ENCODE data around the gene PC. TPM values are rescaled to one million over a fixed set of nuclear protein-coding genes. Genes with fewer than 3 reads are reported as not detected.
"Not testable (repeated sequence)": the region's sequence is repeated elsewhere in the genome, so short reads cannot be mapped to it uniquely, and the experiment has no call there.

PC gene
- total and polyA plus RNA-seq, 2 donors = 3.6 to 12.6 TPM

DNA sequence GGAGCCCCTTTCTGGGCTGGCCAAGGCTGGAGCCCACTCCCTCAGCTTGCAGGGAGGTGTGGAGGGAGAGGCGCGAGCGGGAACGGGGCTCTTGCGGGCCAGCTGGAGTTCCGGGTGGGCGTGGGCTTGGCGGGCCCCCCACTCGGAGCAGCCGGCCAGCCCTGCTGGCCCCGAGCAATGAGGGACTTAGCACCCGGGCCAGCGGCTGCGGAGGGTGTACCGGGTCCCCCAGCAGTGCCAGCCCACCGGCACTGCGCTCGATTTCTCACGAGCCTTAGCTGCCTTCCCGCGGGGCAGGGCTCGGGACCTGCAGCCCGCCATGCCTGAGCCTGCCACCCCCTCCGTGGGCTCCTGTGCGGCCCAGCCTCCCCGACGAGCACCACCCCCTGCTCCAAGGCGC is 30.6 kb upstream of the PC start:
- not testable (repeated sequence) for H3K36me3 ChIP-seq (ENCODE audit: insufficient read depth); H3K27ac ChIP-seq (ENCODE audit: low read depth); H3K4me3 ChIP-seq (ENCODE audit: low read depth, low read length); H3K4me1 ChIP-seq (ENCODE audit: insufficient read depth); DNase-seq (ENCODE audit: extremely low spot score)
- 94% methylated on average over 28 of the region's 28 CpGs for WGBS

- H3K4me3 ChIP-seq (ENCODE audit: low read depth, low read length) = no peak overlapping the region
- DNase-seq (ENCODE audit: extremely low spot score) = no peak
- no peaks in the 10 kb centered on the region for H3K4me1 ChIP-seq (ENCODE audit: insufficient read depth)
- no peaks in the 10 kb centered on the region for H3K36me3 ChIP-seq (ENCODE audit: insufficient read depth)
- no peak overlapping the region for H3K27ac ChIP-seq (ENCODE audit: low read depth)
- WGBS = 77% methylated on average over 13 of the region's 13 CpGs
Measured at GRCh38 chr11:66987924-66988637, 29.9 kb upstream of the PC start.

GRCh38 chr11:66987158-66987620 is 29.0 kb upstream of the PC start:
- no peaks in the 10 kb centered on the region for H3K36me3 ChIP-seq (ENCODE audit: insufficient read depth)
- no peak overlapping the region for H3K27ac ChIP-seq (ENCODE audit: low read depth)
- 63% methylated on average over 6 of the region's 6 CpGs for WGBS
- H3K4me3 ChIP-seq (ENCODE audit: low read depth, low read length) = no peak overlapping the region
- no peaks in the 10 kb centered on the region for H3K4me1 ChIP-seq (ENCODE audit: insufficient read depth)
- DNase-seq (ENCODE audit: extremely low spot score) = no peak

- Histone ChIP-seq H3K36me3 (ENCODE audit: insufficient read depth) (no peaks in the 10 kb centered on the region), H3K4me3 (ENCODE audit: low read depth, low read length) (no peak overlapping the region), H3K4me1 (ENCODE audit: insufficient read depth) (no peaks in the 10 kb centered on the region), H3K27ac (ENCODE audit: low read depth) (no peak overlapping the region)
- no peak for DNase-seq (ENCODE audit: extremely low spot score)
- WGBS = 89% methylated on average over 7 of the region's 7 CpGs
Measured at GRCh38 chr11:66986178-66986545, 28.0 kb upstream of the PC start.

DNA sequence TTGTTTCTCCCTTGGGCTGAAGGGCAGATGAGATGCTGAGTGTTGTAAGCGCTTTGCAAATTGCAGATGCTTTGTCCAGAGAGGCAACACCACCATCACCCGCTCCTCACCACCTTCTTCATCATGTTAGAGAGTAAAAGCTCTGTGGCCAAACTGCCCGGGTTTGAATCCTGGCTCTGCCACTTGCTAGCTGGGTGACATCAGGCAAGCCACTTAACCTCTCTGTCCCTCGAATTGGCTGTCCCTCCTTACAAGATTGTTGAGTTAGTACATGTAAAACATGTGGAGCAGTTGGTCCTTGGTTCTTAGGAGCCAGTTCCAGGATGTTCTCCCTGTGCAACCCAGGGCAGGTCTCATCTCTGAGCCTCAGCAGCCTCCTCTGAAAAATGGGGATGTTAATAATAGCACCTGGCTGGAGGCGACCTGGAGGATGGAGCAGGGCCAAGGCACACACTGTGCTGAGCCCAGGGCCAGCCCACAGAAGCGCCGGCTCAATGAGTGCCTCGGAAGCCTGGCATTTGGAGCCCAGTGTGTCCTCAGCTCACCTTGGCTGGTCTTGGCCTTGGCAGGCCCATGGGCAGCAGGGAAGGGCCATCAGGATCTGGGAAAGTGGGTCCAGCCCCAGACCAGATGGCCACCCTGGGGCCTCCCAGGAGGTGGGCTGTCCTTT is 27.5 kb upstream of the PC start:
- 83% methylated on average over 8 of the region's 8 CpGs for whole genome bisulfite sequencing
- DNase-seq (ENCODE audit: extremely low spot score) = no peak
- no peak overlapping the region for H3K4me3 ChIP-seq (ENCODE audit: low read depth, low read length)
- H3K27ac ChIP-seq (ENCODE audit: low read depth) = no peak overlapping the region
- H3K36me3 ChIP-seq (ENCODE audit: insufficient read depth) = no peaks in the 10 kb centered on the region
- H3K4me1 ChIP-seq (ENCODE audit: insufficient read depth) = no peaks in the 10 kb centered on the region

- H3K4me3 ChIP-seq (ENCODE audit: low read depth, low read length) = no peak overlapping the region
- 88% methylated on average over 5 of the region's 5 CpGs for WGBS
- DNase-seq (ENCODE audit: extremely low spot score) = no peak
- no peaks in the 10 kb centered on the region for H3K36me3 ChIP-seq (ENCODE audit: insufficient read depth)
- no peak overlapping the region for H3K27ac ChIP-seq (ENCODE audit: low read depth)
- no peaks in the 10 kb centered on the region for H3K4me1 ChIP-seq (ENCODE audit: insufficient read depth)
Measured at GRCh38 chr11:66983275-66983924, 25.2 kb upstream of the PC start.

DNA sequence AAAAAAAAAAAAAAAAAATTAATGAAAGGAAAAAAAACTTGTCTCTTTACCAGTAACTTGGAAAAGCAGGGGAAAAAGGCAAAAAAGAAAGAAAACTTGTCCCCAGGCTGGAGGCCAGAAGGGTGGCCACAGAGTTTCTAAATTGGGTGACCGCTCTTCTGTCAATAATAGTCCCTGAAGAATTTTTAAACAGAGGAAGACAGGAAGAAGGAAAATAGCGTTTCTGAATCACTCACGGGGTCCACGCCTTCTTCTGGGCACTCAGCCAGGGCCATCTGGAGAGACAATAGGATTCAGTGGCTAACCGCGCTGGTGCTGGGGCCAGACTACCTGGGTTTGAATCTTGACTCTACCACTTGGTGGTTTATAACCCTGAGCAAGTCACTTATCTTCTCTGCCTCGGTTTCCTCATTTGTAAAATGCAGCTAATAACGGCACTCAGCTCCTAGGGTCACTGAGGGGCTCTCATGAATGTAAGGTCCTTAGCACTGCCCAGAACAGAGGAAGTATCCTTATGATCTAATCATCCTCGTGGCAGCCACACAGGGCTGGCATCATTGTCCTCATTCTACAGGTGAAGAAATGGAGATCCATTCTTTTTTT is 23.9 kb upstream of the PC start:
- no peaks in the 10 kb centered on the region for H3K4me1 ChIP-seq (ENCODE audit: insufficient read depth)
- no peak for DNase-seq (ENCODE audit: extremely low spot score)

DNA sequence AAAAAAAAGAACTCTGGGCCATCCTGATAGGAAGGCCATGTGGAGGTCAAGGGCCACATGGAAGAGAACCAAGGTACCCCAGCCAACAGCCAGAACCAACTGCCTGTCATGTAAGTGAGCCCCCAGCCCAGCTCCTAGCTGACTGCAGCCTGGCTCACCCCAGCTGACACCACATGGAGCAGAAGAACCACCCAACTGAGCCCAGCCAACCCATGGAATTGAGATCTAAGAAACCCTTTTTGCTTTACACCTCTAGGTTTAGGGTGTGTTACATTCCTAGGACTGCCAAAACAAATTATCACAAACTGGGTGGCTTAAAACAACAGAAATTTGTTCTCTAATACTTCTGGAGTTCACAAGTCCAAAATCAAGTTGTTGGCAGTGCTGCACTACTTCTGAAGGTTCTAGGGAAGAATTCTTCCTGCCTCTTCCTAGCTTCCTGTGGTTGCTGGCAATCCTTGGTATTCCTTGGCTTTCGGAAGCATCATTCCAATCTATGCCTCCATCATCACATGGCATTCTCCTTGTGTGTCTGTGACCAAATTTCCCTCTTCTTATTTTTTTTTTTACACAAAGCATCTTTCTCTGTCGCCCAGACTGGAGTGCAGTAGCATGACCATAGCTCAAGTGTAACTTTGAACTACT is 21.3 kb upstream of the PC start:
- Histone ChIP-seq H3K36me3 (ENCODE audit: insufficient read depth) (no peaks in the 10 kb centered on the region), H3K4me1 (ENCODE audit: insufficient read depth) (no peaks in the 10 kb centered on the region), H3K27ac (ENCODE audit: low read depth) (no peak overlapping the region), H3K4me3 (ENCODE audit: low read depth, low read length) (no peak overlapping the region)
- no peak for DNase-seq (ENCODE audit: extremely low spot score)
- 92% methylated on average over 2 of the region's 2 CpGs for WGBS

More for the DNA sequence above, 23.9 kb upstream of the PC start:
- Histone ChIP-seq H3K27ac (ENCODE audit: low read depth) (no peak overlapping the region), H3K4me3 (ENCODE audit: low read depth, low read length) (no peak overlapping the region), H3K36me3 (ENCODE audit: insufficient read depth) (no peaks in the 10 kb centered on the region)
- WGBS = 18% methylated on average over 9 of the region's 9 CpGs

DNA sequence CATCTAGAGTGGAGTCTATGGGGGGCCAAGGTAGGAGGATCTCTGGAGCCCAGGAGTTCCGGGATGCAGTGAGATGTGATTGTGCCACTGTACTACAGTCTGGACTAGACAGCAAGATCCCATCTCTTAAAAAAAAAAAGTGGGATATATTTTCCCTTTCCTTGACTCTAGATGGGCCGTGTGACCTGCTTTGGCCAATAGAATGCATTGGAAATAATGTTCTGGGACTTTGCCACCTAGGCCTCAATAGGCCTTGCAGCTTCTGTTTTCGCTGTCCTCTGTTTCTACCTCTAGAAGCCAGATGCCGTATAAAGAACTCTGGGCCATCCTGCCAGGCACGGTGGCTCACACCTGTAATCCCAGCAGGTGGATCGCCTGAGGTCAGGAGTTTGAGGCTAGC is 20.5 kb upstream of the PC start:
- Histone ChIP-seq H3K27ac (ENCODE audit: low read depth) (no peak overlapping the region), H3K4me3 (ENCODE audit: low read depth, low read length) (no peak overlapping the region), H3K36me3 (ENCODE audit: insufficient read depth) (no peaks in the 10 kb centered on the region), H3K4me1 (ENCODE audit: insufficient read depth) (no peaks in the 10 kb centered on the region)
- WGBS = 96% methylated on average over 6 of the region's 6 CpGs
- no peak for DNase-seq (ENCODE audit: extremely low spot score)

- Histone ChIP-seq H3K4me1 (ENCODE audit: insufficient read depth) (no peaks in the 10 kb centered on the region), H3K4me3 (ENCODE audit: low read depth, low read length) (no peak overlapping the region), H3K27ac (ENCODE audit: low read depth) (no peak overlapping the region), H3K36me3 (ENCODE audit: insufficient read depth) (no peaks in the 10 kb centered on the region)
- DNase-seq (ENCODE audit: extremely low spot score) = no peak
- WGBS = 97% methylated on average over 2 of the region's 2 CpGs
Measured at GRCh38 chr11:66978229-66978628, 20.0 kb upstream of the PC start.

GRCh38 chr11:66976925-66977324 is 18.7 kb upstream of the PC start:
- WGBS = 87% methylated on average over 6 of the region's 6 CpGs
- no peak overlapping the region for H3K27ac ChIP-seq (ENCODE audit: low read depth)
- no peak overlapping the region for H3K4me3 ChIP-seq (ENCODE audit: low read depth, low read length)
- H3K36me3 ChIP-seq (ENCODE audit: insufficient read depth) = no peaks in the 10 kb centered on the region
- no peak for DNase-seq (ENCODE audit: extremely low spot score)
- no peaks in the 10 kb centered on the region for H3K4me1 ChIP-seq (ENCODE audit: insufficient read depth)

DNA sequence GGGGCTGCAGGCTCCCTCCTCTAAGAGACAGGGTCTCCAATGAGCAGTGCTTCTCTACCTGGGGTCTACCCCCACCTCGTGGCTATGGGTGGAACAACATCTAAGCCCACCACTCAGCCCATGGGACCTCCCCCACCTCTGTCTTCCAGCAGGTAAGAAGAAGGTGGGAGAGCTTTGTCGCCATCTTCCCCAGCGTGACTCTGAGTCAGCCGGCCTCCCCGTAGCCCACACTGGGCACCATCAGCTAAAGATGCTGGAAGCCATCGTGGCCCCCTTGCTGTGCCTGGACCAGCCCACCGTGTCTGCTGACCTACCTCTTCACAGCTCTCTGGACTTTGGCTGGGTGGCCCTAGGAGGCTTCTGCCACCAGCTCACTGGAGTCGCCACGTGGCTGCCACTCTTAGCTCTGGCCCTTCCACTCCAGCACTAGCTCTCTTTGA is 17.9 kb upstream of the PC start:
- Histone ChIP-seq H3K4me1 (ENCODE audit: insufficient read depth) (no peaks in the 10 kb centered on the region), H3K36me3 (ENCODE audit: insufficient read depth) (no peaks in the 10 kb centered on the region), H3K27ac (ENCODE audit: low read depth) (no peak overlapping the region), H3K4me3 (ENCODE audit: low read depth, low read length) (no peak overlapping the region)
- DNase-seq (ENCODE audit: extremely low spot score) = no peak
- WGBS = 48% methylated on average over 9 of the region's 9 CpGs

DNA sequence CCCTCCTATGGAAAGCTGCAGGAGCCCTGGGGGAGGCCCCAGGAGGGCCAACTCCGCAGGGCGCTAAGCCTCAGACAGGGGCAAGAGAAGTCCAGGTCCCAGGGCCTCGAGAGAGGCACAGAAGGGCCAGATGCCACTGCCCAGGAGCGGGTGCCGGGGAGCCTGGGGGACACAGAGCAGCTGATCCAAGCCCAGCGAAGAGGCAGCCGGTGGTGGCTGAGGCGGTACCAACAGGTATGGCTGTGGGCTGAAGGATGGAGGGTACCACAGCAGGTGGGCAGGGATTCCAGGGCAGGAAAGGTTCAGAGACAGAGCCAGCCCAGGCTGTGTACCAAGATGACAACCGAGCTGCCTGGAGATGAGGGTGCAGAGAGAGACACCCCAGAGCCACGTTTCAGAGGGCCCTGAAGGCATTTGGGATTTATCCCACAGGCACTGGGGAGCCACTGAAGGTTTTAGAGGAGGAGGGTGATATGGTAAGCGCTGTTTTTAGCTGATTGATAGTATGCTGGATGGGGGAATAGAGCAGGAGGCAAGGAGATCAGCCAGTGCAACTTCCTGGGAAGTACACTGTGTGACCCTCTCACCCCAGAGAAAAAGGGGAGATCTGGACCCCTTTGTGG is 17.3 kb upstream of the PC start:
- Histone ChIP-seq H3K27ac (ENCODE audit: low read depth) (no peak overlapping the region), H3K4me3 (ENCODE audit: low read depth, low read length) (no peak overlapping the region), H3K36me3 (ENCODE audit: insufficient read depth) (no peaks in the 10 kb centered on the region), H3K4me1 (ENCODE audit: insufficient read depth) (no peaks in the 10 kb centered on the region)
- DNase-seq (ENCODE audit: extremely low spot score) = no peak
- 74% methylated on average over 11 of the region's 11 CpGs for WGBS

Data from urinary bladder (tissue), 4 donors.